ENCODE data around the gene TCEA2.
A peak's percentile ranks its signal among the peaks of the same experiment; 100 is the strongest.

The TCEA2 gene

DNA sequence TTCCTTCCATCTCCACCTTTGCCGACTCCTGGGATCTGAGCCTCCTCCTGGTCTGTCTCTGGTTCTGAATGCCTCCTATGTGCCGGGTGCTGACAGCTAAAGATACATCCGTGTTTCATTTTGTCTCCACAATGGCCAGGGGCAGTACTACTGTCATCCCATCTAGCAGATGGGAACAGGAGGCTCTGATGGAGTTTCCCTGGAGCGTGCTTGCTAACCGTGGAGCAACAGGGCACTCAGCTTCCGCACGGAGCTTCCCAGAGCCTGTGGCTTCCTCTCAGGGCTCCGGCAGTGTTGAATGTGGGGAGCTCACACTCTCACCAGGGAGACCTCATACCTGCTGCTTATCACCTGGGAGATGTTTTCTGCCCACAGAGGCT lies 56.3 kb downstream of the TCEA2 start:
- Histone ChIP-seq H3K27ac (ENCODE audit: insufficient read depth, low read length, poor library complexity, severe bottlenecking) (no peak overlapping the region), H3K4me1 (ENCODE audit: control insufficient read depth, insufficient read depth, low read length, poor library complexity, severe bottlenecking) (peaks cover 7% of the 10 kb centered on the region), H3K4me3 (ENCODE audit: insufficient read depth, low read depth, low read length, poor library complexity, severe bottlenecking) (no peak overlapping the region), H3K36me3 (ENCODE audit: control insufficient read depth, insufficient read depth, low read length) (no peaks in the 10 kb centered on the region), H3K27me3 (replicated peaks; ENCODE audit: control insufficient read depth, insufficient read depth, low read length, poor library complexity, severe bottlenecking) (no peaks in the 10 kb centered on the region), H3K9me3 (ENCODE audit: control insufficient read depth, low read length) (no peaks in the 10 kb centered on the region)
- no peak for DNase-seq

DNA sequence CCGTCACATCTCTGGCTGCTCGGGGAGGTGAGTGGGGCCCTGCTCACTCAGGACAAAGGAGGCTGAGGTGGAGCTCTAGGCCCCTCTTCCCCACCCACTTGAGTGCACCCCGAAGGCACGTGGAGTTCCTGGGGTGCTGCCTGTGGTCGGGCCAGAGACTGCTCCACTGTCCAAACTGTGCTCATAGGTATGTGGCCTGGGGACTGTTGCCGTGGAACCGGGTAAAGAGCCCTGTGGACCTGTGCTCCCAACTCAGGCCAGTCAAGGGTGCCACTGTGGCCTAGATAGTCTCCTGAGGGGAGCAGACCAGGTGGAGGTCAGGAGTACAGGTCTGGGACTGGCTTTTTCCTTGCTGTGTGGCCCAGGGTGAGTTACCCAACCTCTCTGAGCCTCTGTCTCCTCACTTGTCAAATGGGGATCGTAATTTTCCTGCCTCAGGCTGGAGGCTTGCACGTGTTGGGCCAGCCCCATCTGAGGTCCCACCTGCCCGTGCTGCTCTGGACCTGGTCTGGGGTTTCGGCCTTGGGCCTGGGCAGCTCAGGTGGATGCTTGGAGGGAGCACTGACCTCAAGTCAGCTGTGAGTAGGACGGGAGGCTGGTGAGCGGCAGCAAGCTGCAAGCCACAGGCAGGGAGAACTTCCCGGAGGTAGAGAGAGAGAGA lies 56.8 kb downstream of the TCEA2 start:
- H3K27me3 ChIP-seq (replicated peaks; ENCODE audit: control insufficient read depth, insufficient read depth, low read length, poor library complexity, severe bottlenecking) = no peaks in the 10 kb centered on the region
- peak overlapping the region; percentile 49 for H3K4me3 ChIP-seq (ENCODE audit: insufficient read depth, low read depth, low read length, poor library complexity, severe bottlenecking)
- no peaks in the 10 kb centered on the region for H3K36me3 ChIP-seq (ENCODE audit: control insufficient read depth, insufficient read depth, low read length)
- DNase-seq = no peak
- H3K4me1 ChIP-seq (ENCODE audit: control insufficient read depth, insufficient read depth, low read length, poor library complexity, severe bottlenecking) = peaks cover 7% of the 10 kb centered on the region
- no peaks in the 10 kb centered on the region for H3K9me3 ChIP-seq (ENCODE audit: control insufficient read depth, low read length)
- H3K27ac ChIP-seq (ENCODE audit: insufficient read depth, low read length, poor library complexity, severe bottlenecking) = no peak overlapping the region

GRCh38 chr20:64121586-64121985 lies 58.6 kb downstream of the TCEA2 start:
- H3K4me1 ChIP-seq (ENCODE audit: control insufficient read depth, insufficient read depth, low read length, poor library complexity, severe bottlenecking) = peaks cover 7% of the 10 kb centered on the region
- H3K9me3 ChIP-seq (ENCODE audit: control insufficient read depth, low read length) = no peaks in the 10 kb centered on the region
- H3K27ac ChIP-seq (ENCODE audit: insufficient read depth, low read length, poor library complexity, severe bottlenecking) = no peak overlapping the region
- H3K27me3 ChIP-seq (replicated peaks; ENCODE audit: control insufficient read depth, insufficient read depth, low read length, poor library complexity, severe bottlenecking) = no peaks in the 10 kb centered on the region
- H3K4me3 ChIP-seq (ENCODE audit: insufficient read depth, low read depth, low read length, poor library complexity, severe bottlenecking) = no peak overlapping the region
- no peak for DNase-seq
- H3K36me3 ChIP-seq (ENCODE audit: control insufficient read depth, insufficient read depth, low read length) = no peaks in the 10 kb centered on the region

Data from effector memory CD4-positive, alpha-beta T cell (primary cell).